Prostate gland (tissue), 2 donors: ENCODE results near the gene MCM7.
"Not testable (repeated sequence)": the region's sequence is repeated elsewhere in the genome, so short reads cannot be mapped to it uniquely, and the experiment has no call there.

Experiments
- CTCF ChIP-seq, 4 experiments: fragments of 200-600 bp in 2 of 4; fragments of 450-650 bp in 2 of 4; sonication (generic) in 2 of 4; IDR thresholded peaks; 1 replicate in 3 of 4; 2 replicates in 1 of 4; pipeline ENCODE4 v1.5.1; 2016 to 2019; ENCODE audit warnings: antibody characterized with exemption in 4 of 4, mild to moderate bottlenecking in 2 of 4, moderate library complexity in 2 of 4
- POLR2A ChIP-seq: fragments of 450-650 bp; IDR thresholded peaks from one replicate; pipeline ENCODE4 v1.6.1; 2016; ENCODE audit warnings: antibody characterized with exemption, mild to moderate bottlenecking

- TF ChIP-seq POLR2A; CTCF (IDR thresholded peaks at IDR 0.05): not testable (repeated sequence)
Measured at GRCh38 chr7:100130220-100130607, 29.0 kb upstream of the MCM7 start.
